NCI-H460 (cell line): Measurements from ENCODE around the gene RHBDL2. TPM values are rescaled to one million over a fixed set of nuclear protein-coding genes. Genes with fewer than 3 reads are reported as not detected.
"Not testable (repeated sequence)": the region's sequence is repeated elsewhere in the genome, so short reads cannot be mapped to it uniquely, and the experiment has no call there.

Experiments used
- DNase-seq: peaks from one replicate; pipeline ENCODE4 v3.0.0-alpha.2; 2016; ENCODE audit warnings: low read depth; ENCODE audit errors: extremely low read depth
- total RNA-seq: library from RNA; depleted of rRNA; stranded (reverse); fragments of >200 nt; shearing (Covaris generic); gene quantifications from 2 replicates; pipeline ENCODE4 v1.2.3, GENCODE V29; 2014

Gene RHBDL2
- total RNA-seq, 1 experiment from 2014 or later = not detected

DNA sequence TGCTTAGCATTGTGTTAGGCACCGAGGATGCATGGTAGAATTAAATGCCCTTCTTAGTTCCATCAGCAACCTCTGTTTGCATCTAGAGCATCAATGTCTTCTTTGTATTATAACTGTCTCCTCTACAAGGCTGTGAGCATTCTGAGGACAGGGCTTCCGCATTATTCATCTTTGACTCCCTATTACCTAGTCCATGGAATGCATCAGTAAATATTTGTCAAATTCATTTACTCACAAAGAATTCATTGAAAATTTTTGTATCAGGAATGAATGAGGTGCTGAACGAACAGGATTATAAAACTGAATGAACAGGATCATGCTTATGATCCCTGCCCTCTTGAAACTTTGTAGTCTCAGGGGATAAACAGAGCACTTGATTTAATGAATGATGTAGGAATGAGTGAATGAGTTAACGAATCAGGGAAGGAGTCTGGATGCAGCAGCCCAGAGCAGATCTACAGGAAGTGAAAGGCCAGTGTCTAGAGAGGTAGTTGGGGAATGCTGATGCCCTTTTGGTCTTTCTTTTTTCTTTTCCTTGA, 2.8 kb downstream of the RHBDL2 start:
- no peak for DNase-seq

DNA sequence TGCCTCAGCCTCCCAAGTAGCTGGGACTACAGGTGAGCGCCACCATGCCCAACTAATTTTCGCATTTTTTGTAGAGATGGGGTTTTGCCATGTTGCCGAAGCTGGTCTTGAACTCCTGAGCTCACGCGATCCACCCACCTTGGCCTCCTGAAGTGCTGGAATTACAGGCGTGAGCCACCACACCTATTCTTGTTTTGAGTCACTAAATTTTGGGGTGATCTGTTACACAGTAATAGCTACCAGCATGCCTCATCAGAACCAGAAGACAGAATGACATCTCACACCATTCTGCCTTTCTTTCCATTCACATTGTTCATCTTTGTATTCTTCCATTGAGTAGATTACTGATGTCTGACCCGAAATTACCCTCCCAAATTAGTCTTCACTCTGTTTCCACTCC, 9.1 kb downstream of the RHBDL2 start:
- DNase-seq = no peak

DNA sequence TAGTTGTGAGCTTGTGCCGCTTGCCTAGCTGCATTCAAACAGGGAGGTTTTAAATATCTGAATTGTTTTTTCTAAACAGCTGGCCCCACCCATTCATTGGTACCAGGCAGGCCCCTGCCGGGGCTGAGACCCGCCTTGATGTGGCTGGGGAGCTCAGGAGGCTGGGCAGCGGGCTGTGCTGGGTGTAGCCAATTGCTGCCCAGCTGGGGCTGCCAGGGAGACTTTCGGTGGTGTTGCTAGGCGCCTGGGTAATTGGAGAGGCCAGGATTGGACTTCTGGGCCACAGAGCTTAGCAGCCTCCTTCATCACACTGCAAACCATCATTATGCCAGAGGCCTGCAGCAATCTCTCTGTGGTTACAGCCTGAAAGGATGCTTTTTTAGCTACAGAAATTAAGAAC, 12.2 kb downstream of the RHBDL2 start:
- DNase-seq = no peak

DNA sequence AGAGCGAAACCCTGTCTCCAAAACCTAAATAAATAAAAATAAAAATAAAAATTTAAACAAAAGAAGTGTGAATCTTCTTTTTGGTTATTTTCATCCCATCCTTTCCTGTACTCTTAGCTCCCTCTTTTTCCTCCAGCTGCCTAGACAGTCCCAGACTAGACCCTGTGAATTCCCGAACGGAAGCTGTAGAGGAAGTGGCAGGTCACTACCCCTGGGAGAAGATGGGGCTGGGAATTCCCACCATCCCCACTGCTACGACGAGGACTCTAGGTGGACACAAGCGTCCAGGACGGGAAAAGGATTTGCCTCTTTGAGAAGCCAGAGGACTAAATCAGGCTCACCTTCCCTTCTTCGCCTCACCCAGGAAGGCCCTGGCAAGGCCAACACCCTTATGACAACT, 12.6 kb downstream of the RHBDL2 start:
- no peak for DNase-seq

DNA sequence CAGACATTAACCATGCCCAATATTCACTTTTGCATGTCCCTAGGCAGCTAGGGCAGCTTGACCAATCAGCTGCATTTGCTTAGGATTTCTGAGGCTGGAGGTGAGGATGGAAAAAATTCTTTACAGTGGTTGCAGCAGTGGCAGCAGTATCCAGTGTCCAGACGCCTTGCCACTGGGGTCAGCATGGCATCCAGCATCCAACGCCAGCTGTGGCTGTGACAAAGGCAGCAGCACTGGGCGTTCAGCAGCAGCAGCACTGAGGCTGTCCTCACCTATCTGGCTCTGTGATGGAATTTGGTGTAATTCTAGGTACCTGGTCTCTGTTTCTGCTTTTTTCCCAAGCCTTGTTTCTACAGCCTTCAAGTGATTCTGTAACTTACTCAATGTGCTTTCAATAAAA, 15.5 kb downstream of the RHBDL2 start:
- no peak for DNase-seq

DNA sequence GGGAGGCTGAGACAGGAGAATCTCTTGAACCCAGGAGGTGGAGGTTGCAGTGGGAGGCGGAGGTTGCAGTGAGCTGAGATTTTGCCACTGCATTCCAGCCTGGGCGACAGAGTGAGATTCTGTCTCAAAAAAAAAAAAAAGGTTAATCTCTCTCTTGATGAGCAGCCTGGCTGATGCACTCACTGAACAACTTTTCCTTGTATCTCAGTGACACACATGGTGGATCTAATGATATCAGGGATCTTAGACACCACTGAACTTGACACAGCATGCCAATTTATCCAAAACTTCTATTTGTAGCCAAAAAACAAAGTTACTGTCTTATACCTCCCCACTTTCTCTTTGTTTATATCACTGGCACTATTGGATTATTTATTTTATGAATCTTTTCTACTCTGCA, 16.2 kb downstream of the RHBDL2 start:
- no peak for DNase-seq

DNA sequence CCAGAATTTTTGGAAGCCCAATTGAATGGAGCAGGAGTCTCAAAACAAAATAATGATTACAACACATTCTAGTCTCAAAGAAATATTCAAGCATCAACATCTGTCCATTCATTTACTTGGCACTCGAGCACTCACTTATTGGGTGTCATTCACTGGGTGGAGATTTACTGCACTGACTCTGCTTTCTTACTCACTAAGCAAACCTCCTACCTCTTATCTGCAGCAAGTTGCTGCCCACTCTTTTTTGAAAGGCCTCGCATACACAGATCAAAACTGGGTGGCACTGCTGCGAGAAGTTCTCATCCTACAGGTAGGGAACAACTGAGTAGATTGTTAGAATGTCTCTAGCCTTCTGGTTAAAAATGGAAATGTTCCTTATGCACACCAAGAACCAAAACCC, 18.0 kb downstream of the RHBDL2 start:
- DNase-seq = no peak

DNA sequence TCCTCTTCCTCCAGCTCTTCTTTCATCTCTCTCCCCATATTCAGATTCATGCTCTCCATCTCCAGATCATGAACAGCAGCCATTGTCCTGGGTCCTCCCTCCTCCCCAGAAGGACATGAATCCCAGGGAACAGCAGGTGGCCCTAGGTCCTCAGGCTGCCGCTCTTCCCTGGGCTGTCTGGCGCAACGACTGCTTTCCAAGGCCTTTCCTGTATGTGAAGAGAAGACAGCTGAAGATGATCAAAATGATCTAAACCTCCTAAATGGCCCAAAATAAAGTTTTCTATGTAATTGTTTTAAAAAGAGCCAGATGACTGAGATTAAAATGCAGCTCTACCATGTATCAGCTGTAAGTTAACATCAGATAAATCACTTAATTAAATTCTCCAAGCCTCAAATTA, 22.5 kb downstream of the RHBDL2 start:
- no peak for DNase-seq

DNA sequence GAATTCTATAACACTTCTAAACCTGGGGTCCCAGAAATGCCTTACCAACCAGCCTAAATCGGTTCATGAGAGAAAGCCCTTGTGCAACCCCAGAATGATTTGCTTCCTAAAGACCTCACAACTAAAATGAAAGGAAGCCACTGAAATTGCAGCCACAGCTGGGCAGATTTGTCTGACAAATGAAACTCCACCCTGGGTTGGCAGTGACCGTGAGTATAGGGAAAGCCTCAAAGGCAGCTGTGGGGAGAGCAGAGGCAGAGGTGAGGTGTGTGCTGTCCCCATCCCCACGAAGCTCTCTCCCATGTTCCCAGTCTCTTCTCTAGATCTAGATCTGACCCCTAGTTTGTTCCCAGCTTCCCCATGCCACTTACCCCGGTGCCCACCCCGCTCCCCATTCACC, 23.1 kb downstream of the RHBDL2 start:
- no peak for DNase-seq

DNA sequence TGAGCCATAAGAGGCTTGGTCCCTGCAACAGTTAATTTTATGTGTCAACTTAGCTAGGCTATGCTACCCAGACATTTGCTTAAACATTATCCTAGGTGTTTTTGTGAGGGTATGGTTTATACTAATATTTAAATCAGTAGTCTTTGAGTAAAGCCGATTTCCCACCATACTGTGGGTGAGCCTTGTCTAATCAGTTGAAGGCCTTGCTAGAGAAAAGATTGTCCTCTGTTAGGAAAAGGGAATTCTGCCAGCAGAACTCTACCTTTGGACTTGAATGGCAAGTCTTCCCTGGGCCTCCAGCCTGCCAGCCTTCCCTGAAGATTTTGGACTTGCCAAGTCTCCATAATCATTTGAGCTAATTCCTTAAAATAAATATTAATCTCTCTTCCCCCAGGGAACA, 23.9 kb downstream of the RHBDL2 start:
- DNase-seq = no peak

DNA sequence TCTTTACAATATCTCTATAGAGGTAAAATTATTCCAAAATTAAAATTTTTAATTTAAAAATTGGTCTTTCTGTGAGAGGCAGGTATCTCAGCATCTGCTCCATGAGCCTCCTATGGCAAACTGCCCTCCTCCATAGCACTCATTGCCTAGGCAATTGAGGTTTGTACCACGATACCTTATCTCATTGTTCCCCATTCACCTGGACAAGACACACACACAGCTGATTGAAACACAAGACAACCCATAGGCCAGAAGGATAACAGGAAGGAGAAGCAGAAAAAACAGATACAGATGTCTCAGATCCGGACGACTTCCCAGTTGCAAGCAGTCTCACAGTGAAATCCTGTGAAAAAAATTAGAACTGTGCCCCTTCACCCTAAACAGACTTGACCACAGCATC, 24.3 kb downstream of the RHBDL2 start:
- no peak for DNase-seq

DNA sequence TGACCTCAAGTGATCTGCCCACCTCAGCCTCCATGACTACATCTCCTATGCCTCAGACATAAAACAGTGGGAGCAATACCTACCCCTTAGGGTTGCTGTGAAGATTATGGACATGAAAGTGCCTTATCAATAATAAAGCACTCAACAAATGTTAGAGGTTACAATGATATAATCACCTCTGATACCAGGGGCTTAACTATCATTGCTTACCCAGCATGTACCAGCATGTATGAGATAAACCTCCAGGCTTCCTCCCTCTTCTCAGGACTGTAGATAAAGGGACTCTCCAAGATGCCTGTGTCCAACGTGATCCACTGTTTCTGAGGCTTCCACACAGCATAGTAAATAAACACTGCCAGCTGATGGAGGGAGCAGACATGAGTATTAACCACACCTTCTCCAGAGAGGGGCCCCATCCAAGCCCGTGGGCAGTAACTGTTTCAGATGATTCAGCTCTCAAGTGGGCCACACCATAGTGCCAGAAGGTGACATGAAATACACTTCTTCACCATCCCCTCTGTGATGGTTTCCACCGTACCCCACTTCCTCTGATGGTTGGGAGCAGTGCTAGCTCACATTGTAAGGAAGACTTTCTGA, 26.2 kb downstream of the RHBDL2 start:
- no peak for DNase-seq

DNA sequence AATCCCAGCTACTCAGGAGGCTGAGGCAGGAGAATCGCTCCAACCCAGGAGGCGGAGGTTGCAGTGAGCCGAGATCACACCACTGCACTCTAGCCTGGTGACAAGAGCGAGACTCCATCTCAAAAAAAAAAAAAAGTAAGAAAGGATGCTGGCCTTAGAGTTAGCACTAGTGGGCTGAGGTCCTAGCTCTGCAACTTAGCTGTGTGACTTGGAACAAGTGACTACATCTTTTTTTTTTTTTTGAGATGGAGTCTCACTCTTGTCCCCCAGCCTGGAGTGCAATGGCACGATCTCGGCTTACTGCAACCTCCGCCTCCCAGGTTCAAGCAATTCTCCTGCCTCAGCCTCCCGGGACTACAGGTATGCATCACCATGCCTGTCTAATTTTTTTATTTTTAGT, 26.7 kb downstream of the RHBDL2 start:
- not testable (repeated sequence) for DNase-seq

DNA sequence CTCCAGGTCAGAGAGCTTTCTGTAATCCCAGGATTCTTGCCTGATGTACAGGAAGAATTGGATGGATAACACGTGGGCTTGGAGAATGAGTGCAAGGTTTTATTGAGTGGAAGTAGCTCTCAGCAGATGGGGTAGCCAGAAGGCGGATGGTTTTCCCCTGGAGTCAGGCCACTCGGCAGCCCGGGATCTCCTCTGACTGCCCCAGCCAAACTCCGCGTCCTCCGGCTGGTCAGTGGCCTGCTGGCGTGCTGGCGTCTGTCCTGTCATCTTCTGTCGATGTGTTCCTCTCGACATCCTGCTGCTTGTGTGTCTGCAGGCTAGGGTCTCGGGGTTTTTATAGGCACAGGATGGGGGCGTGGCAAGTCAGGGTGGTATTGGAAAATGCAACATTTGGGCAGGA, 32.8 kb downstream of the RHBDL2 start:
- no peak for DNase-seq

DNA sequence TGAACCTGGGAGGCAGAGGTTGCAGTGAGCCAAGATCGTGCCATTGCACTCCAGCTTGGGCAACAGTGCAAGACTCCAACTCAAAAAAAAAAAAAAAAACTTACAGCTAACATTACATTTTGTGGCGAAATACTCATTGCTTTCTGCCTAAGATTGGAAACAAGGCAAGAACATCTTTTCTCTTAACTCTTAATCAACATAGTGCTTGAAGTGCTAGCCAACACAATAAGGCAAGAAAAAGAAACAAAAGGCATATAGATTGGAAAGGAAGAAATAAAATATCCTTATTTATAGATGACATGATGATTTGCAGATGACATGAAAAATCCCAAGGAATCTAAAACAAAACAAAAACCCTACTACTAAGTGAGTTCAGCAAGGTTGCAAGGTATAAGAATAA, 35.6 kb downstream of the RHBDL2 start:
- no peak for DNase-seq

DNA sequence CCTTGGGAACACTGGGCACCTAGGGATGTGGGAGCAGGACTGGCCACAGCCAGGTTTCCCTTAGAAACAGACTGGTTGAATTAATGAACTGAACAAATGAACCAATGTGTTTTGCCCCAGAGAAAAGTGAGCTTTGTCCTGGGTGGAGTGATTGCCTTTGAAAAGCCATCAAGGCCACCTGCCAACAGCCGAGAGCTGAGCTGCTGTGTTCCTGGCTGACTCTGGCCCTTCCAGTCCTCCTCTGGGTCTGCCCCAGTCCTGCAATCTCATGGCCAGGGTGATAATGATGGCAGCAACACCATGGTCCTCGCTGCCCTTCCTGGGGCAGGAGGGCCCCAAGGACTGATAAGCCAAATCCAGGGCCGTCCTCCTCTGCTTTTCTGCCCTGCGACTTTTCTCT, 42.1 kb downstream of the RHBDL2 start:
- no peak for DNase-seq

DNA sequence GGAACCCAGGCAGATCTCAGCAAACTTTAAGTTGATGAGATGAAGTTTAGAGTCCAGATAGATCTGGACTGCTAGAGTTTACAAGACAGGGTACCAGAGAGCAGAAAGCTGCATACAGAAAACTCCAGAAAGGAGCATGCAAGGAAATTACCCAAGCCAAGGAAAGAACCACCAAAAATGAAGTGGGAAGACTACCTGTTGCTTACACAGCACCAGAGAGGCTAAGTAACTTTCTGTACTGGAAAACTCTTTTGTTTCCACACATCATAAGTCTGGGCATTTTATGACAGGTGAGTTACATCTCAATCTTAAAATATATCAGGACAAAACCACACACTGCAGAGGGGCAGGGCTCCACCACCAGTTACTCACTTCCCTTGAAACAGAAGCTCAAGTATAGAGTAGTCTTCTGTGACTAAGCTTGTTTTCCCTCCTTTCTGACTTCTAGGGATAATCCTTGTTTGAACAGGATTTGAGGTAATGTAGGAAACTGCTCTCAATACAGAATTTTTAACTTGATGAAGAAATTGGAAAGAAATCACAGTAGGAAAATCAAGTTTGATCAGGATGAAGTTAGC, 42.9 kb downstream of the RHBDL2 start:
- no peak for DNase-seq

DNA sequence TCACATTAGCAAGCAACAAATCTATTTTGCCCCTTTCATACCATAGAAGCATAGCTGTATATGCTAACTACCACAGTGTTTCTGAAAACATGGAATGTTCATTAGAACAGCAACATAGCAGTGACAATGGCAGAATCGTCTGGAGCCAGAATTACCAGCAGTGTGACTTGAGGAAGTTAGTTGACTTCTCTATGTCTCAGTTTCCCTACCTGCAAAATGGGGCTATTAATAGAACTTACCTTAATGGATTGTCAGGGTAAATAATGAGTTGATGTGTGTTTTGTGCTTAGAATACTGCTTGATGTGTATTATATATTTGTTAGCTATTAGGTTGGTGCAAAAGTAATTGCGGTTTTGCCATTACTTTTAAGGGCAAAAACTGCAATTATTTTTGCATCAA, 45.5 kb downstream of the RHBDL2 start:
- DNase-seq = no peak

DNA sequence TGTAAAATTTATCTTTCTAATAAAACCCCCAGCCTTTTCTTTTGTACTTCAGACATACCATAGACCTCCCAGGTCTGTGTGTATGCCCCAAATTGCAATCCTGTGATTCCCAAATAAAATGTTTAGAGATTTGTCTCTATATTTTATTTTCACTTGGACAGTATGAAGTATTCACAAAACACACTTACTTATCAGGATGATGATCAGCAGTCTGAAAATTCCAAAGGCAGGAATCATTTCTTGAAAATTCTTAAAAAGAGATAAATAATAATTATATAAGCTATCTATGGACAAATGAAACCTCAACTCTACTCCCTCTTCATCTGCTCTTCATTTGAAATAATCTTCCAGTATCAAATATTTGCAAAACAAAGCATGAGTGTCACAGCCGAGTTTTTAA, 48.7 kb downstream of the RHBDL2 start:
- DNase-seq = no peak

DNA sequence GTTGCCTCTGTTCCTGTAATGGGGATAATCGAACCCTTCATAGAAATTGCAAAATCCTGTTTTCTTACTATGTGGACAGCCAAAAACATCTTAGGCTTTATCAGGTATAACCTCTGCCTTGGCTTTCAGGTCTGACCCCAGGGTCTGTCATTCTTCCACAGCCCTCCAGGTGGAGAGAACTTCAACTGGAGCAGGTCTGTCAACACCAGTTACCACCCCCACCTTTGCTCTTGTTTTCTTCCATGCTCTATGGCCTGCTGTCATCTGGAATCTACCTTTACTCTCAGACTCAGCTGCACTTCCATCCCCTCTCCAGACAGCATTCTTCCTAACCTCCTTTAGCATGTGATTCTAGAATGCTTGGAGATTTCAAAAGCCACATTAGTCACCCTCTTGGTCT, 49.9 kb downstream of the RHBDL2 start:
- DNase-seq = no peak

DNA sequence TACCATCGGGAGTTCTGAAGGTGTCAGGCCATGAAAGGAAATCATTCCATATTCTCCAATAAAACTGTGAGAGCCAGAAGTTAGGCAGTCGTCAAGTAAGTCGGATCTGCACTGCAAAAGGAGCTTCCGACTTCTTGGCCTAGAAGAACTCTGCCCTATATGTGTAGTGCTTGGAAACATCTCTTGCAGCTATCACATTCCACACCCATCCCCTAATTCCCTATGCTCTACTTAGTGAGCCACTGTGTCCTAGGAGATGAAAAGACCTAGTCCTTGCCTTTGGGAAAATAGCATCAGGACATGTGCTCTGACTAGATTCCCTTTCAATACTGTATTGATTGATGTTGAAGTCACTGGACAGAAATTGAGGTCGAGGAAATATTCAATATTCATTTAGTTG, 52.0 kb downstream of the RHBDL2 start:
- no peak for DNase-seq

DNA sequence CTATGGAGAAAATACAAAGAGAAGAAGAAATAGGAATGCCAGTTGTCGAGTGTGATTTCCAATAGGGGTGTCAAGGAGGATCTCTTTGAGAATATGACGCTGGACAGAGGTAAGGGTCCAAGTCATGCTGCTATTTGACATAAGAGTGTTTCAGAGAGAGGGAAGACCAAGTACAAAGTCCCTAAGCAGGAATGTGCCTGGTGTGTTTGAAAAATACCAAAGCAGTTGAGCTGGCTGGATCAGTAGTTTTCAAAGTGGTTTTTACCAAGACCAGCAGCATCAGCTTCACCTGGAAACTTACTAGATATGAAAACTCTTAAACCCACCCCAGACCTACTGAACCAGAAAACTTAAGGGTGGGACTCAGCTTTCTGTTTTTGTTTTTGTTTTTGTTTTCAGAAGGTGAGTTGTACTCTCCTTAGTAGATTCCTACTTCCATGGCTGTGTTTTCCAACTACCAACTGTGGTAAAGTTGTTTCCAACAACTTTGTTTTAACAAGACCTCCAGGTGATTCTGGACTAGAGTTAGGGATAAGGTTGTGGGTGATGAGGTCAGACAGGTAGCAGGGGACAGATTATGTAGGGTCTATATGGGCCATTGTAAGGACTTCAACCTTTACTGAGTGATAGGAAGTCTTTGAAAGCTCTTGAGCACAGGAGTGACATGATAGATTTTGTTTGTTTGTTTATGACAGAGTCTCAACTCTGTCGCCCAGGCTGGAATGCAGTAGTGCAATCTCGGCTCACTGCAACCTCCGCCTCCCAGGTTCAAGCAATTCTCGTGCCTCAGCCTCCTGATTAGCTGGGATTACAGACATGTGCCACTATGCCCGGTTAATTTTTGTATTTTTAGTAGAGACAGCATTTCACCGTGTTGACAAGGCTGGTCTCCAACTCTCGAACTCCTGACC, 53.0 kb downstream of the RHBDL2 start:
- no peak for DNase-seq
